GM19467 (cell line): ENCODE results near the gene SYT8.
"Not testable (repeated sequence)": the region's sequence is repeated elsewhere in the genome, so short reads cannot be mapped to it uniquely, and the experiment has no call there.

ENCODE experiments used
- ATAC-seq: cut with Tn5 transposase; IDR thresholded peaks from one replicate; pipeline ENCODE4 v1.9.1; 2021; ENCODE audit warnings: mild to moderate bottlenecking, moderate library complexity; ENCODE audit not compliant: unreplicated experiment

Gene SYT8

DNA sequence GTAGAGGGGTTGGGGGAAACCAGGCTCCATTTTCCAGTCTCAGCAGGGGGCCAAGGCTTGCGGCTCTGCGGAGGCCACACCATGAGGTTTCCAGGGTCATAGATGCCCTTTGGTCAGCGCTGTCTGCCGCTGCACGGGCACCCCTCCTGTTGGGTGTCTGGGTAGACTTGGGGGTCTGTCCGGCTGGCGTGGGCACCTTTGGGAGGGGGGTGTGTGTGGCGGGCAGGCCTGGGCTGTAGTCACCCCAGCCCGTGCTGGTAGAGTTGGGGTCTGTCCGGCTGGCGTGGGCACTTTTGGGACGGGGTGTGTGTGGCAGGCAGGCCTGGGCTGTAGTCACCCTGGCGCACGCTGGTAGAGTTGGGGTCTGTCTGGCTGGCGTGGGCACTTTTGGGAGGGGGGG is 36.7 kb downstream of the SYT8 start:
- no peak for ATAC-seq

DNA sequence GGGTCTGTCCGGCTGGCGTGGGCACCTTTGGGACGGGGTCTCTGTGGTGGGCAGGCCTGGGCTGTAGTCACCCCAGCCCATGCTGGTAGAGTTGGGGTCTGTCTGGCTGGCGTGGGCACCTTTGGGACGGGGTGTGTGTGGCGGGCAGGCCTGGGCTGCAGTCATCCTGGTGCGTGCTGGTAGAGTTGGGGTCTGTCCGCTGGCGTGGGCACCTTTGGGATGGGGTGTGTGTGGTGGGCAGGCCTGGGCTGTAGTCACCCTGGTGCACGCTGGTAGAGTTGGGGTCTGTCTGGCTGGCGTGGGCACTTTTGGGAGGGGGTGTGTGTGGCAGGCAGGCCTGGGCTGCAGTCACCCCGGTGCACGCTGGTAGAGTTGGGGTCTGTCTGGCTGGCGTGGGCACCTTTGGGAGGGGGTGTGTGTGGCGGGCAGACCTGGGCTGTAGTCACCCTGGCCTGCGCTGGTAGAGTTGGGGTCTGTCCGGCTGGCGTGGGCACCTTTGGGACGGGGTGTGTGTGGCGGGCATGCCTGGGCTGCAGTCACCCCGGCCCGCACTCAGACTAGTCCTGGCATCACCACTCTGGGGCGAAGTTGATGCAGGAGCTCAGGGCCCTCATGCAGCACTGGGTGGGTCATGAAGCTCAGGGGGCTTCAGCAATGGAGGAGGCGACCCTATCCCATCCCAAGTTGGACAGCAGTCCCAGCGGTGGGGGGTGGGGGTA is 37.6 kb downstream of the SYT8 start:
- no peak for ATAC-seq

DNA sequence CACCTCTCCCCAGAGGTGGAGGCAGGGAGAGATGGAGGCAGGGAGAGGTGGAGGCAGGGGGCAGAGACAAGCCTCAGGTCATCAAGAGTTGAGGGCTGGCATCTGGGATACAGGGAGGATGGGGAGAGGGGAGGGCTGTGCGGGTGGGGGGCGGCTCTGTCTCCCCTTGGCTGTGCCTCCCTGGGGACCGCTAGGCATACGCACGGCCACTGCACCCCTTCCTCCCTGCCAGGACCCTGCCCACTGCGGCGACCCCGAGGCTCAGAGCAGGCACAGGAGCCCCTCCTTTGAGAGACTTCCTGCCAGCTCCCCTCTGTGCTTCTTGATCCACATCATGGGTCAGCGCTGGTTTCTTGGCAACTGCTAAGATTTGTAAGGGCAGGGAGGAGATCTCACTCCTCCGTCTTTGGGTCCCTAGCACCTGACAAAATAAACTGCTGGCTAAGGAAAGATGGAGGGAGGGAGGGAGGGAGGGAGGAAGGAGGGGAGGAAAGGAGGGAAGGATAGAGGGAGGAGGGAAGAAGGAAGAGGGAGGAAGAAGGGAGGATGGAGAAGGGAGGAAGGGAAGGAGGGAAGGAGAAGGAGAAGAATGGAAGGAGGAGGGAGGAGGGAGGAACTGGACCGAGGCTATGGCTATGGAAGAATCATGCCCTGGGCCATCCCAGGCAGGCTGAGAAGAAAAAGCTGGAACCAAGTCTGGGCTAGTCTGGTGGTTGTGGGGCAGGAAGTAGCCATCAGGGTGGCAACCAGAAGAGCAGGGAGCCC is 38.4 kb downstream of the SYT8 start:
- ATAC-seq: no peak

DNA sequence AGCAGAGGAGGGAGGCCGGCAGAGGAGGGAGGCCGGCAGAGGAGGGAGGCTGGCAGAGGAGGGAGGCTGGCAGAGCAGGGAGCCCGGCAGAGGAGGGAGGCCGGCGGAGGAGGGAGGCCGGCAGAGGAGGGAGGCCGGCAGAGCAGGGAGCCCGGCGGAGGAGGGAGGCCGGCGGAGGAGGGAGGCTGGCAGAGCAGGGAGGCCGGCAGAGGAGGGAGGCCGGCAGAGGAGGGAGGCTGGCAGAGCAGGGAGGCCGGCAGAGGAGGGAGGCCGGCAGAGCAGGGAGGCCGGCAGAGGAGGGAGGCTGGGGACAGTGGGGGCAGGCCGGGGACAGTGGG is 39.0 kb downstream of the SYT8 start:
- not testable (repeated sequence) for ATAC-seq

DNA sequence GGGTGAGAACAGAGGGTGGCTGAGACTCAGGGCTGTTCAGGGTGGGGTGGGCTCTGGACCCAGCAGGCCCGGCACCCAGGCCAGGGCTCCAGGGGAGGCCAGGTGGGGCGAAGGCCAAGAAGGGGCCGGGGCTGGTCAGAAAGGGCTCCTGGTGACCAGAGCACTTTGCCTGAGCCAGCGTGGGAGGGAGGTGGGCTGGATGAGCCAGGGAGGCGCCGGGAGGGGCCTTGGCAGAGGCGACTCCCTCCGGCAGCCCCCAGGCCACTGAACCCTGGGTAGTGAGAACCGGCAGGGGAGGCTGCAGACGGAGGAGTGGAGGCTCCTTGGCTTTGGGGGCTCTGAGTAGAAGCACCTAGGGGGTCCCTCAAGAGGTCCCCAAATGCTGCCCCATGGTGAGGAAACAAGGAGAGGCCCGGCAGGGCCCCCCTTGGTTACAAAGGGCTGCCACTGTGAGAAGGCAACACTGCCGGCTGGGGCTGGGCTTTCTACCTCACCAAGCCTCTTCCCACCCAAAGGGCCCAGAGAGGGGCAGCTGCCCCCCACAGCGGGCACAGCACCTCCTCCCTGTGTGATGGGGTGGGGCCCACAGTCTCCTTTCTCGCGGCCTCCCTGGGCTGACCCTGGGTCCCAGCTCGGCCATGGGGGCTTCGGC is 39.8 kb downstream of the SYT8 start:
- not testable (repeated sequence) for ATAC-seq

DNA sequence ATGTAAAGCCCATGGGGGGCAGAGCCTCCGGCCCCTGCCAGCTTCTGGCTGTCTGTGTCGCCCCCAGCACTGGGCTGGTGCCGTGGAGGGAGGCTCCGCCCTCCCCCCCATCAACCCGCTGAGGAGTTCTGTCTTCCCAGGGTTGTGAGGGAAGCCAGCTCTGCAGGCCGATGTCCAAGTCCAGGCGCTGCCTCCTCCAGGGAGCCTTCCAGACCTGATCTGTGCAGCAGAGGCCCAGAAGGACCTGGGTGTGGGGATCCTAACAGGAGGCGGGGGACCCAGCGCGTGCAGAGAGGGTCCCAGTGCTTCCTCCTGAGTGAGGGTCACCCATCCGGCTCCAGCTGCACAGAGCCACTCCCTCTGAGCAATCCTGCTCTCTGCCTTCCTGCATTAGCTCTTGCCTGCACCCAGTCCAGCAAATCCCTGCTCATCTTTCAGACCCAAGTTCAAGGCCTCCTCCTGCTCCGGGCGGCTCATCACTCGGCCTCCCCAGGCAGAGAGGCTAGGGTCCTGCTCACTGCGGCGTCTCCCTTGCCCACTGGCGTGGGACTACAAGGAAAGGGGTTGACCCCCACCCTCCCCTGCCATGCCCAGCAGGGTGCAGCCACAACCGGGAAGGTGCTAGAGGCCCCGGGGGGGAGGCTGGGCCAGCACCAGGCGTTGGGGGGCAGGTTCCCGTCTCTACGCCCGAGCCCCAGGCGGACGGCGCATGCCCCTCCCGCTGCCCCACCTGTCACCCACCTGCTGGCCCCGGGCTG is 40.5 kb downstream of the SYT8 start:
- no peak for ATAC-seq

DNA sequence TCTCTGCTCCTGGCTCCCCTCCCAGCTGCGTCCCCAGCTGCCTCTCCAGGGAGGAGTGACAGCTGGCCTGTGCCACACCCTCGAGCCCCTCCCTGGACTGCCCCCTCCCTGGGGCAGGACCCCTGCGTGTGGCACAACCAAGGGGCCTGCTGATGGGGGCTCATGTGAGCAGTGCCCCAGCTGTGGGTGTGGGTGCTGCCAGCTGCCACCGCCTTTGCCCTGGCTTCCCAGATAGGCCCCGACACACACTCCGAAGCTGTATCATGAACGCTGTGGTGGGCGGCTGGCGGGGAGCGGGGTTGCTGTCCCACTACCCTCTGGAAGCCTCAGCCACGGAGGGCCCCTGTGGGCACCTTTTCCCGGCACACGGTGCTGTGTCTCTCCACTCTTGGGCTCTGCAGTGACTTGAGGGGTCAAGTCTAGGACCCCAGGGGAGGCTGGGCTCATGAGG is 41.1 kb downstream of the SYT8 start:
- not testable (repeated sequence) for ATAC-seq

DNA sequence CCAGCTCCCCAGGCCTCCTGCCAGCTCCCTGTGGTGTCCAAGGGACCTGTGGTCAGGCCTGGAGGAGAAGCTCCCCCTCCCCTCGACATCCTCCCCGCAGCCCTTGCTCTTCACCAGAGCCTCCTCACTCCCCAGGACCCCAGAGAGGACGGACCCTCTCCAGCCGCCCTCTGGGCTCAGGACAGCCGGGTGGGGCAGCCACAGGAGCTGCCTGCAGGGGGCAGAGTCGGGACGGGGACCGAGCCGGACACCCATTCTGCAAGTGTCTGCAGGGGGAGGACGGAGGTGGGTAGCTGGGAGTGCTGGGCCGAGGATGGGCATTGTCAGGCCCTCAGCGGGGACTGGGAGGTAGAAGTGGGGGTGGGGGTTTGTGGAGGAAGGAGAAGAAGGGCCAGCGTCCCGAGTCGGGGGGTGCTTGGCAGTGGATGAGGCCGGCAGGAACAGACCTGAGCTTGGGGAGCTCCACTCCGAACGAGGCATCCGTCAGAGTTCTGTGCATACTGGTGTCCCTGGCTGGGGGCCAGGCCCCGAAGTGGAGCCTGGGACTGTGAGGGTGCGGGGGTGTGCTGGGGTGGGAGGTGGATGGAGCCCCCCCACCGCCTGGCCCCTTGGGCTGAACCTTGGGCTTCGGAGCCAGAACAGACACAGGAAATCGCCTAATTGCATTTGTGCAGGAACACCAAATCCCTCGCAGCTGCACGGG is 41.7 kb downstream of the SYT8 start:
- no peak for ATAC-seq

DNA sequence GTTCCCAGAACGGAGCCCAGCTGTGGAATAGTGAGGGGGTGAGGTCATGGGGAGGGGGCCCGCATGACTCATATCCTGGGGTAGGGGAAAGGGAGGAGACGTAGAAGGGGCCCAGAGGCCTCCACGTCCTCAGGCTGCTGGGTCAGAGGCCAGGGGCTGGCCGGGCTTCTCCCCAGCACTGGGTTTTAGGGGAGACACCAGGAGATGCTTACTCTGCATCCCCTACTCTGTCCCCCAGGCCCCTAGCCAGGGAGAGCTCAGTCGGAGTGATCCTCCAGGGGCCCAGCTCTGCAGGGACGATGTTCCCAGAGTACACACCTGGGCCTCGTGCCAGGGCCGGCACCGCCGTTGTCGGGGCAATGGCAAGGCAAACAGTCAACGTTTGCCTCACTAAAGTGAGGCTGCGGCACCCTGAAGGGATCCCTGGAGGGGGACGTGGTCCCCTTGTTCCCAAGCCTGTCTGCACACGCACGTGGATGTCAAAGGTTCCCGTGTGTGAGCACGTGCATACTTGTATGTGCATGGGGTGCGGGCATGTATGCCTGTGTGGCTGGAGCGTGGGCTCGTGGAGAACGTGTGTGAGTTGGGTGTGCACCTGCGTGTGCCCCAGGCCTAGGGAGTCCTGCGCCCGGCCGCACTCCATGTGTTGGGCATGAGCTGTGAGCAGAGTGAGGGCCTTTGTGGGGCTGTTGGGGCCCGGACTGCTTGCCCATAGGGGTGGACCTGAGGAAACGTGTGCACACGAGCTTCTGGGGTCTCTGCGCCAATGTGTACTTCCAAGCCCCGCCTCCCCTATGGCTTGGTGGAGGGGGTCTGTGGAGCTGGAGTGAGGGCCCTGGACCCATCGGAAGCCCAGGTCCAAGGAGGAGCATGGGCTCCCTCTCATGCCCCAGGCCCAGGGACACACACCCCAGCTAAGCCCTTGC is 42.7 kb downstream of the SYT8 start:
- ATAC-seq: no peak

DNA sequence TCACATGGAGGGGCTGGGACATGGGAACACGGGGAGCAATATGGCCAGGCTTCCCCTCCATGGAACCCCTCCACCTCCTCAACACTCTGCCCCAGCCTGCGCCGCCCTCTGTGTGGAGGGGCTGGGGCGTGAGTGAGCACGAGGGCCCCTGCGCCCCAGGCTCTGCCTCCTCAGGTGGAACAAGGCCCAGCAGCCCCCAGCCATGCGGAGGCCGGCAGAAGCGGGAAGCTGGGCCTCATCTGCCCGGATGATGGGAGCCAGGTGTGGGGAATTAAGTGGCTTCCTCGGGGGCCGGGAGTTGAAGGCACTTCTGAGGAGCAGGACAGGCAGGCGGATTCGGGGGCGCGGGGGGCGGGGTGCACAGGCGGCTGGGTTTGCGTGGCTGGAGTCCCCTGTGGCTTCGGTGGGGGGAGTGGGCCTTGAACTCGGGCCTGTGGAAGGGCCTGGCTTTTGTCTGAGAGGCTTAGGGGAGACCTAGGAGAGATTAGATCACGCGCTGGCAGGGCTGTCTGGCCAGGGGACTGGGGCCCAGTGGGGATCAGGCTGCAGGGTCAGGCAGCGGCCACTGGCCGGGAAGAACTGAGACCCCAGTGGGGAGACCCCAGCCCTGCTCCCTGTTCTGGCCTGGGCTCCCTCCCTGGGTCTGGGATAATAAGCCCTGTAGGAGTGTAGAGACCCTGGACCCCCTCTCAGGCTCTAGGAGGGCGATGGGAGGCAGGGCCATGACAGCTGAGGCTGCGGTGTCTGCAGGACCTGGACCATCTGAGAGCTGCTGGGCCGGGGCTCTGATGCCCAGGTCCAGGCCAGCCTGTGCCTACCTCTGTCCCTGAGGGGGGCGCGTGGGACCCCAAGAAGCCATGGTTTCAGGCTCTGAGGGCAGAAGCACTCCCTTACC is 43.6 kb downstream of the SYT8 start:
- ATAC-seq: no peak

DNA sequence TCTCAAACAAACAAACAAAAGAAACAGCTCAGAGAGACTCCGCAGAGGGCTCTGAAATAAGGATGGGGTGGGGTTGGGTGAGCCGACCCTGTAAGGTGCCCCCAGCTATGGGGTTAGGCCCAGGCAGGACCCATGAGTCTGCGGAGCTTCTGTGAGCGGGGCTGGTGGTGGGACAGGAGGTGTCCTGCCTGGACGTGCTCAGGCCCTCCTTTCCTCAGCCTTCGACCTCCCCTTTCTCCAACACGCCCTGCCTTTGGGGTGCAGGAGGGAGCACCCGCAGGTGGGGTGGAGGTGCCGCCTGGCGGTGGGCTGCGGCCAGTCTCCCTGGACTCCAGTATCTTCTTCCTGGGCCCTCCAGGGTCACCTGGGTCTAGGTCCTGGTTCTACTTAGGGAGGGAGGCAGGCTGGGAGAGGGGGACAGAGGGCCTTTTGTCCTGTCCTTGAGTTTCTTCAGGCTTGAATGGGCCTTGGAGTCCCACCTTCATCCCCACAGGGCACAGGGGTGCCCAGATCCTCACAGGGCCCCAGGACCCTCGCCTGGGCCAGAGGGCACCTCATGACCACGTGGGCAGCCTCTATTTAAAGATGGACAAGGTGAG is 44.7 kb downstream of the SYT8 start:
- ATAC-seq: no peak

DNA sequence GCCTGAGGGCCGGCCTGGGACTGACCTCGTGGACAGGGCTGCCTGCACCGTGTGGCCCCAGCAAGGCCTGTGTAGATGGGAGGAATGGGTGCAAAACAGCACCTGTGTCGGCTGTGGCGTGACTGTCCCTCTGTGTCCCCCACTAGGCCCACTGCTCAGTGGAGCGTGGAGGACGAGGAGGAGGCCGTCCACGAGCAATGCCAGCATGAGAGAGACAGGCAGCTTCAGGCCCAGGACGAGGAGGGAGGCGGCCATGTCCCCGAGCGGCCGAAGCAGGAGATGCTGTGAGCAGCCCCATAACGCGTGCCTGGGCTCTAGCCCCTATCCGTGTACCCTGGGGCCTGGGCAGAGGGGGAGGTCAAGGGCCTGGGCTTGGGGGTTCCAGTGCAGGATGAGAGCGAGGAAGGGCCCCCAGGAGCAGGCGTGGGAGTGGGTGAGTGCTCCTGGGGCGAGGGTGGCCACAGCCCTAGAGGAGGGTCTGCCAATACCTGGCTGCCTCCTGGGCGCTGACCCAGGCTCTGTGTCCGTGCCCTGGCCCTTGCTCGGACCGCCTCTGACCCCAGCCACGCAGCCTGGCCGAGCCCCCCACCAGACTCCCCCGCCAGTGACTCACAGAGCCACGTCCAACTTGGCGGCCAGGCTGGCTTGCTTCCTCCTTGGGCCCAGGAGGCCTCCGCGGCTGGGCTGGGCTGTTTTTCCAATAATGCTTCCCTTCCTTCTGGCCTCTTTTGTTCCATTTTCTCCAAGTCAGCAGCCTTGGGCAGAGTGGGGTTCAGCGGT is 45.3 kb downstream of the SYT8 start:
- no peak for ATAC-seq

DNA sequence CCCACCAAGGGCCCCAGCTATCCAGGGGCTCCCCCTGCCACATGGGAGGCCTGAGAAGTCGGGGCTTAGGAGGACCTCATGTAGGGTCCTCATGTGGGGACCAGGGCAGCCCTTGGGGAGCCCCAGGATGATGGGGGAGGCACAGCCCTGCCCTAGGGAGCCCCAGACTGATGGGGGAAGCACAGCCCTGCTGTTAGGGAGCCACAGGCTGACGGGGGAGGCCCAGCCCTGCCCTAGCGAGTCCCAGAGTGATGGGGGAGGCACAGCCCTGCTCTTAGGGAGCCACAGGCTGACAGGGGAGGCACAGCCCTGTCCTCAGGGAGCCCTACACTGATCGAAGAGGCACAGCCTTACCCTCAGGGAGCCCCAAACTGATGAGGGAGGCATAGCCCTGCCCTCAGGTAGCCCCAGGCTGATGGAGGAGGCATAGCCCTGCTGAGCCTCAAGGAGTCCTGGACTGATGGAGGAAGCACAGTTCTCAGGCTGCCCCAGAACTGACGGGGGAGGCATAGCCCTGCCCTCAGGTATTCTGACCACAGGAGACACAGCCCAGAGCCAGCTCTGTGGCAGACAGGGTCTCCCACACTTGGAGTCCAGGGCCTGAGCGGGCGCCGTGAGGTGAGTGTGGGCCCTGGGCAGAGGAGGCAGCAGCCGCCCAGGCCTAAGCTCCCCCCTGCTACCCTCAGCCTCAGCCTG is 46.1 kb downstream of the SYT8 start:
- no peak for ATAC-seq

DNA sequence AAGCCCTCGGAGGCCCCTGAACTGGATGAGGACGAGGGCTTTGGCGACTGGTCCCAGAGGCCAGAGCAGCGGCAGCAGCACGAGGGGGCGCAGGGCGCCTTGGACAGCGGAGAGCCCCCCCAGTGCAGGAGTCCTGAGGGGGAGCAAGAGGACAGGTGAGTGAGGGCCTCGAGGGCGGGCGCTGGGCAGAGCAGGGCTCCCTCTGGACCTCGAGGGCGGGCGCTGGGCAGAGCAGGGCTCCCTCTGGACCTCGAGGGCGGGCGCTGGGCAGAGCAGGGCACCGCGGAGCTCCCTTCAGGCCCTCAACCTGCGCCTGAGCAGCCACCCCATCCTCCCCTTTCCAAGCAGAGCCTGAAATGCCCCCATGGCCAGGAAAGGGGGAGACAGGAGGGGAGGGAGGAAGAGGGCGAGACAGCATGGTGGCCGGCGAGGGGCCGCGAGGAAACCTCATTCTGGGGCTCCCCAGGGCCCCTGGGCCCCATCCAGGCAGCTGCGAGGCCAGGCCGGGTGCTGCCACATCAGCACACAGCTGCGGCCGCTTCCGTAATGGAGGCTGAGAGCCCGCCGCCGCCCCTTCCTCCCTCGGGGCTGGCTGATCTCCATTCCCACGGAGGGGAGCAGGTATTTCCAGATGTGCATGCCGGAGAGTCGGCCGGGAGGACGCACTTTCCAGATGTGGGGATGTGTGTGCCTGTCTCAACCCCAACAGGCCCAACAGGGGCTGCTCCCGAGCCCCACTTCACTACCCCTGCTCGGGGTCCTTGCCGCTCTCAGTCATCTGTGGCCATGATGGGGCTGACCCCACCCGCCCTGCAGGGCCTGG is 46.9 kb downstream of the SYT8 start:
- ATAC-seq: no peak

DNA sequence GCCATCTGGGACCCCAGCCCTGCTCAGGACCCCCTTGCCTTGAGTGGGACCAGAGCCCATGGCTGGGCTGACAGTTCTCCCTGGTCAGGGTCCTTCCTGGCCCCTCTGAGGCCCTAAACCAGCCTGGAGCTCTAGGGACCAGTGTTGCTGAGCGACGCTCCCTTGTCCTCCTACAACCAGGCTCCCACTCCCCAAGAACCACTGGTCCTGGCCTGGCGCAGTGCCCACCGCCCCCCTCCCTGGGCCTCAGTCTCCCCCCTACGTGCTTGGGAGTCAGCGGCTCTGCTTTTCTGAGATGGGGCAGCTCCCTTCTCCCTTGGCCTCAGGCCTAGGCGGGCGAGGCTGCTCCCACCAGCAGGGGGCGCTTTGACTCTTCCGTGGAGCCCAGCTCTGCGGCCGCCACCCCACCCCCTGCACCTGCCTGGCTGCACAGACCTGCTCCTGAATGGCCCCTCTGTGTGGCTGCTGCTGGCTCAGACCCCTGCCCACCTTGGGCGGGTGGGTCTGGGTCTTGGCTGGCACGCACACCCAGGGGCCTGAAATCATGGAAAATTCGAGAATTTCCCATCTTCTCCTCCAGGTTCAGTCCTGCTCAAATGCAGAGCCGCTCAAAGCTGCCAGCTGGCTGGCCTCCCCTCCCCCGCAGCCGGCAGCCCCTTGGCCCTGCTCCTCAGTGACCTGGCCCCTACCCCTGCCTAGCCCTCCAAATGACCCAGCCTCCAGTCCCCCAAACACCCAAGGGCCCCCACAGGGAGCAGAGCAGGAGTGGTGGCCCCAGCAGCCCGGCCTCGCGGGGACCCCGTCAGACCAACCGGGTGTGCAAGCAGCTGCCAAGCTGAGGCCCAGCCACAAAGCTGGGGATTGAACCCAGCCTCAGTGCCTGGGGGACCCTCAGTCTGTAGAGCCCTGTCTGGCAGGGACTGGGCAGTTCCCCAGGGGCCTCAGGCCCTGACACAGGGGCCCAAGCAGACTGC is 47.8 kb downstream of the SYT8 start:
- ATAC-seq: no peak
